Measurements from ENCODE around the gene SDR39U1.

SDR39U1 gene

DNA sequence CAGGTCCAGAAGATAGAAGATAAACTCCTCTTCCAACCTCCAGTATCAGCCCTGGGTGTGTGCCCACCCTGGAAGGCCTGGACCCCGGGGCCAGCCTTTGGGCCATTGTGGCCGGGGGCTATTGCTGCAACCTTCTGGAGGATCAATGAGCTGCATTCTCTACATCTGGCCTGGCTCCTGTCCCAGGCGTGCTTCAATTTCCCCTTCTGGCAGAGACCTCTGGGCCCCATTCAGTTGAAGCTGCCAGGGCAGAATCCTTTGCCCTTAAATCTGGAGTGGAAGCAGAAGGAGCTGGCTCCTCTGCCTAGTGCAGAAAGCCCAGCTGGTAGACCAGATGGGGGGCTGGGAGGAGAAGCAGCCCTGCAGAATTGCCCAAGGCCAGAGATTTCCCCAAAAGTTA lies 33.8 kb downstream of the SDR39U1 start:
- DNase-seq (ENCODE audit: low spot score), result no peak

- DNase-seq (ENCODE audit: low spot score), result no peak
Measured at GRCh38 chr14:24407608-24408325, 34.8 kb downstream of the SDR39U1 start.

- DNase-seq (ENCODE audit: low spot score), result no peak
Measured at GRCh38 chr14:24406416-24406815, 36.2 kb downstream of the SDR39U1 start.

- no peak for DNase-seq (ENCODE audit: low spot score)
Measured at GRCh38 chr14:24404814-24405213, 37.8 kb downstream of the SDR39U1 start.

- peak; percentile 11 for DNase-seq (ENCODE audit: low spot score)
Measured at GRCh38 chr14:24403294-24403998, 39.1 kb downstream of the SDR39U1 start.

- DNase-seq (ENCODE audit: low spot score), result no peak
Measured at GRCh38 chr14:24401810-24402702, 40.5 kb downstream of the SDR39U1 start.

- DNase-seq (ENCODE audit: low spot score), result no peak
Measured at GRCh38 chr14:24399999-24400718, 42.4 kb downstream of the SDR39U1 start.

- no peak for DNase-seq (ENCODE audit: low spot score)
Measured at GRCh38 chr14:24399447-24399822, 43.1 kb downstream of the SDR39U1 start.

DNA sequence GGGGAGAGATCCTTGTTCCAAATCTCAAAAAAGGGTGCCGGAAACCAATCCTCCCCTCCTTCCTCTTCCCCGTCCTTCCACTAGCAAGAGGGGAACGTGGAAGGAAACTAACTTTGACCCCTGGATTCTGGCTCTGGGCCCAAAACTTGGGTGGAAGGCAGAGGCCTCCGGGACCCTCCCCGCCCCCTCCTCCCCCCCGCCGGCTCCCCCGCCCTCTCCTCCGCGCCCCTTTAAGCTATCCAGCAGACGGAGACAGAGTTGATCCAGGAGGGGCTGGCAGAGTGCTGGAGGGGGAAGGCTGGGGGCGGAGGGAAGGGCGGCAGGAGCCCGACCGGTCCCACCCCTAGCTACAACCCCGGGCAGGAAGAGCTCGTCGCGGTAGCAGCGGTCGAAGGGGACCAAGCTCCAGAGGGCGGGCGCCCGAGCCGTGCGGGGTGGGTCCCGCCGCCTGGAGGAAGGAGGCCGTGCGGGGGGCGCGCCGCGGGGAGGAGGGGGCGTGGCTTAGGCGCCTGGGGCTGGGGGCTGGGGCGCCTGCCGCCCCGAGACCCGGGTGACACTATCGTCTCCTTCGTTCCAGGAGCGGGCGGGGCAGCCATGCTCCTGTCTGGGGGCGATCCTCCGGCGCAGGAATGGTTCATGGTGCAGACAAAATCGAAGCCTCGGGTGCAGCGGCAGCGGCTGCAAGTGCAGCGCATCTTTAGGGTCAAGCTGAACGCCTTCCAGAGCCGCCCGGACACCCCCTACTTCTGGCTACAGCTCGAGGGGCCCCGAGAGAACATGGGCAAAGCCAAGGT lies 43.7 kb downstream of the SDR39U1 start, which contains the start of gene NYNRIN:
NYNRIN (plus strand) TSS at position 351 of the 794 bp plus-strand sequence; CDS start at position 595, 244 bp downstream.
- no peak for DNase-seq (ENCODE audit: low spot score)

DNA sequence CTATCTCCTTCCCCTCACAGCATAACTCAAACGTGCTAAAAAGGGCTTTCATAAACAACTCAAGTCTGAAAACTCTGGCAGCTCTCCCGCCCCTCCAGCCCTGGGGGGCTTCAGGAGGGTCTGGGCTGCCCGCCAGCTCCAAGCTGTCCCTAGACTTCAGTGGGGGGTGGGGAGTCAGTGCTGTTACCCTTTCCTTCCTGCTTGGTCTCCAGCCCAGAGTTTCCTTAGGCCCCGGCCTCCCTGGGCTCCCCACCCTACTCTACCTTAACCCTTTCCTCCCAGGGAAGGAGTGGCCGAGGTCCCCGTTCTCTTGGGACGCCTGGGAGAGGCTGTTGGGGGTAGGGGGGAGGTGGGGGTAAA lies 44.3 kb downstream of the SDR39U1 start:
- no peak for DNase-seq (ENCODE audit: low spot score)

GRCh38 chr14:24397639-24398292 lies 44.8 kb downstream of the SDR39U1 start:
- no peak for DNase-seq (ENCODE audit: low spot score)

- DNase-seq (ENCODE audit: low spot score), result no peak
Measured at GRCh38 chr14:24395609-24396582, 46.7 kb downstream of the SDR39U1 start.

DNA sequence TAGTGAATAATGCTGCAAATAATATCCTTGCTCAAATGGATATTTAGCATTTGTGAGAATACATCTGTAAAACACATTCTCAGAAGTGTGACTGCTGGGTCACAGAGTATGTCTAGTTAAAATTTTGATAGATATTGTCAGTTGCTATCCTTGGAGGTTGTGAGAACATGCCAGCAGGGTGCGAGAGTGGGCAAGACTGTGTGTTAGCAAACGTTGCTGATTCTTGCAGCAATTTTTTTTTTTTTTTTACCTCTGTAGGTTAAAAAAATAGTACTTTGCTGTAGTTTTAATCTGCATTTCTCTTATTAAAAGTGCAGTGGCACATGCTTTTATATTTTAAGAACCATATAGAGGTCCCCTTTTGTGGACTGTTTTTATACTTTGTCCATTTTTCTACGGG lies 48.3 kb downstream of the SDR39U1 start:
- DNase-seq (ENCODE audit: low spot score), result no peak

GRCh38 chr14:24392325-24393091 lies 50.1 kb downstream of the SDR39U1 start:
- no peak for DNase-seq (ENCODE audit: low spot score)

- DNase-seq (ENCODE audit: low spot score), result no peak
Measured at GRCh38 chr14:24390701-24391468, 51.7 kb downstream of the SDR39U1 start.

All from pons (tissue), 1 donor.